ENCODE results near the gene CPNE1.

The CPNE1 gene

GRCh38 chr20:35592339-35592974 lies 72.2 kb downstream of the CPNE1 start:
- no peak for TF ChIP-seq CTCF (IDR thresholded peaks at IDR 0.05)

GRCh38 chr20:35588397-35588796 lies 76.3 kb downstream of the CPNE1 start:
- no peak for TF ChIP-seq CTCF (IDR thresholded peaks at IDR 0.05)

- TF ChIP-seq CTCF (IDR thresholded peaks at IDR 0.05): no peak
Measured at GRCh38 chr20:35587436-35587835, 77.3 kb downstream of the CPNE1 start.

- no peak for TF ChIP-seq CTCF (IDR thresholded peaks at IDR 0.05)
Measured at GRCh38 chr20:35586751-35587425, 77.8 kb downstream of the CPNE1 start.

- TF ChIP-seq CTCF (IDR thresholded peaks at IDR 0.05): no peak
Measured at GRCh38 chr20:35583636-35584560, 80.8 kb downstream of the CPNE1 start.

GRCh38 chr20:35582741-35583404 lies 81.8 kb downstream of the CPNE1 start:
- TF ChIP-seq CTCF (IDR thresholded peaks at IDR 0.05): no peak

- no peak for TF ChIP-seq CTCF (IDR thresholded peaks at IDR 0.05)
Measured at GRCh38 chr20:35582131-35582530, 82.6 kb downstream of the CPNE1 start.

All from LNCAP (cell line).